ENCODE results near the gene APOBR. TPM values are rescaled to one million over a fixed set of nuclear protein-coding genes. Genes with fewer than 3 reads are reported as not detected.

Gene APOBR
- total RNA-seq, 1 donor from 2014 or later = 6.8 TPM

- H3K36me3 Mint-ChIP-seq (ENCODE audit: low read depth, unreplicated experiment) = no peaks in the 10 kb centered on the region
- peaks cover 4% of the 10 kb centered on the region for H3K27me3 Mint-ChIP-seq (ENCODE audit: unreplicated experiment)
- H3K27ac Mint-ChIP-seq (ENCODE audit: unreplicated experiment) = no peak overlapping the region
- TF ChIP-seq CTCF (IDR thresholded peaks at IDR 0.05; ENCODE audit: unreplicated experiment) = no peak
- no peaks in the 10 kb centered on the region for H3K9me3 Mint-ChIP-seq (ENCODE audit: unreplicated experiment)
- no peak overlapping the region for H3K4me3 Mint-ChIP-seq (ENCODE audit: unreplicated experiment)
- peaks cover 3% of the 10 kb centered on the region for H3K4me1 Mint-ChIP-seq (ENCODE audit: unreplicated experiment)
- no peak for DNase-seq (ENCODE audit: low spot score)
Observed at GRCh38 chr16:28503470-28504259, 9.2 kb downstream of the APOBR start.

GRCh38 chr16:28504707-28505404, 10.4 kb downstream of the APOBR start:
- Mint-ChIP-seq H3K4me3 (ENCODE audit: unreplicated experiment) (no peak overlapping the region), H3K36me3 (ENCODE audit: low read depth, unreplicated experiment) (no peaks in the 10 kb centered on the region), H3K4me1 (ENCODE audit: unreplicated experiment) (peaks cover 3% of the 10 kb centered on the region), H3K27me3 (ENCODE audit: unreplicated experiment) (peaks cover 4% of the 10 kb centered on the region), H3K9me3 (ENCODE audit: unreplicated experiment) (no peaks in the 10 kb centered on the region), H3K27ac (ENCODE audit: unreplicated experiment) (no peak overlapping the region)
- TF ChIP-seq CTCF (IDR thresholded peaks at IDR 0.05; ENCODE audit: unreplicated experiment) = no peak
- no peak for DNase-seq (ENCODE audit: low spot score)

- no peaks in the 10 kb centered on the region for H3K9me3 Mint-ChIP-seq (ENCODE audit: unreplicated experiment)
- peaks cover 4% of the 10 kb centered on the region for H3K27me3 Mint-ChIP-seq (ENCODE audit: unreplicated experiment)
- H3K36me3 Mint-ChIP-seq (ENCODE audit: low read depth, unreplicated experiment) = no peaks in the 10 kb centered on the region
- no peak overlapping the region for H3K4me3 Mint-ChIP-seq (ENCODE audit: unreplicated experiment)
- no peak for TF ChIP-seq CTCF (IDR thresholded peaks at IDR 0.05; ENCODE audit: unreplicated experiment)
- no peak for DNase-seq (ENCODE audit: low spot score)
- peaks cover 3% of the 10 kb centered on the region for H3K4me1 Mint-ChIP-seq (ENCODE audit: unreplicated experiment)
- H3K27ac Mint-ChIP-seq (ENCODE audit: unreplicated experiment) = no peak overlapping the region
Observed at GRCh38 chr16:28505489-28506137, 11.2 kb downstream of the APOBR start.

GRCh38 chr16:28511031-28511430, 16.6 kb downstream of the APOBR start:
- DNase-seq (ENCODE audit: low spot score) = no peak
- no peaks in the 10 kb centered on the region for H3K36me3 Mint-ChIP-seq (ENCODE audit: low read depth, unreplicated experiment)

More at GRCh38 chr16:28511031-28511430, 16.6 kb downstream of the APOBR start:
- Mint-ChIP-seq H3K27me3 (ENCODE audit: unreplicated experiment) (peaks cover 2% of the 10 kb centered on the region), H3K4me3 (ENCODE audit: unreplicated experiment) (no peak overlapping the region), H3K27ac (ENCODE audit: unreplicated experiment) (no peak overlapping the region), H3K4me1 (ENCODE audit: unreplicated experiment) (peaks cover 3% of the 10 kb centered on the region), H3K9me3 (ENCODE audit: unreplicated experiment) (no peaks in the 10 kb centered on the region)
- no peak for TF ChIP-seq CTCF (IDR thresholded peaks at IDR 0.05; ENCODE audit: unreplicated experiment)
